ENCODE results near the gene FBXL20.

DNA sequence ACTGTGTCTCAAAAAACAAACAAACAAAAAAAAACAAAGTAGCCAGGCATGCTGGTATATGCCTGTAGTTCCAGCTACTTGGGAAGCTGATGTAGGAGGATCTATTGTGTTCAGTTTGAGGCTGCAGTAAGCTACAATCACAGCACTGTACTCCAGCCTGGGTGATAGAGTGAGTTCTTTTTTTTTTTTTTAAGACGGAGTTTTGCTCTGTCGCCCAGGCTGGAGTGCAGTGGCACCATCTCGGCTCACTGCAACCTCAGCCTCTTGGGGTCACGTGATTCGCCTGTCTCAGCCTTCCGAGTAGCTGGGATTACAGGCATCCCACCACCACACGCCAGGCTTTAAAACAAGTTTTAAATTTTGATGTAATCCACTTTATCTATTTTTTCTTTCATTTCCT lies 95.4 kb downstream of the FBXL20 start:
- TF ChIP-seq, protein P1, sequence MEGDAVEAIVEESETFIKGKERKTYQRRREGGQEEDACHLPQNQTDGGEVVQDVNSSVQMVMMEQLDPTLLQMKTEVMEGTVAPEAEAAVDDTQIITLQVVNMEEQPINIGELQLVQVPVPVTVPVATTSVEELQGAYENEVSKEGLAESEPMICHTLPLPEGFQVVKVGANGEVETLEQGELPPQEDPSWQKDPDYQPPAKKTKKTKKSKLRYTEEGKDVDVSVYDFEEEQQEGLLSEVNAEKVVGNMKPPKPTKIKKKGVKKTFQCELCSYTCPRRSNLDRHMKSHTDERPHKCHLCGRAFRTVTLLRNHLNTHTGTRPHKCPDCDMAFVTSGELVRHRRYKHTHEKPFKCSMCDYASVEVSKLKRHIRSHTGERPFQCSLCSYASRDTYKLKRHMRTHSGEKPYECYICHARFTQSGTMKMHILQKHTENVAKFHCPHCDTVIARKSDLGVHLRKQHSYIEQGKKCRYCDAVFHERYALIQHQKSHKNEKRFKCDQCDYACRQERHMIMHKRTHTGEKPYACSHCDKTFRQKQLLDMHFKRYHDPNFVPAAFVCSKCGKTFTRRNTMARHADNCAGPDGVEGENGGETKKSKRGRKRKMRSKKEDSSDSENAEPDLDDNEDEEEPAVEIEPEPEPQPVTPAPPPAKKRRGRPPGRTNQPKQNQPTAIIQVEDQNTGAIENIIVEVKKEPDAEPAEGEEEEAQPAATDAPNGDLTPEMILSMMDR (IDR thresholded peaks at IDR 0.05; ENCODE audit: low read depth, low read length, missing input control), result no peak
- no peak for TF ChIP-seq YY1 (IDR thresholded peaks at IDR 0.05)
- TF ChIP-seq, protein P2, sequence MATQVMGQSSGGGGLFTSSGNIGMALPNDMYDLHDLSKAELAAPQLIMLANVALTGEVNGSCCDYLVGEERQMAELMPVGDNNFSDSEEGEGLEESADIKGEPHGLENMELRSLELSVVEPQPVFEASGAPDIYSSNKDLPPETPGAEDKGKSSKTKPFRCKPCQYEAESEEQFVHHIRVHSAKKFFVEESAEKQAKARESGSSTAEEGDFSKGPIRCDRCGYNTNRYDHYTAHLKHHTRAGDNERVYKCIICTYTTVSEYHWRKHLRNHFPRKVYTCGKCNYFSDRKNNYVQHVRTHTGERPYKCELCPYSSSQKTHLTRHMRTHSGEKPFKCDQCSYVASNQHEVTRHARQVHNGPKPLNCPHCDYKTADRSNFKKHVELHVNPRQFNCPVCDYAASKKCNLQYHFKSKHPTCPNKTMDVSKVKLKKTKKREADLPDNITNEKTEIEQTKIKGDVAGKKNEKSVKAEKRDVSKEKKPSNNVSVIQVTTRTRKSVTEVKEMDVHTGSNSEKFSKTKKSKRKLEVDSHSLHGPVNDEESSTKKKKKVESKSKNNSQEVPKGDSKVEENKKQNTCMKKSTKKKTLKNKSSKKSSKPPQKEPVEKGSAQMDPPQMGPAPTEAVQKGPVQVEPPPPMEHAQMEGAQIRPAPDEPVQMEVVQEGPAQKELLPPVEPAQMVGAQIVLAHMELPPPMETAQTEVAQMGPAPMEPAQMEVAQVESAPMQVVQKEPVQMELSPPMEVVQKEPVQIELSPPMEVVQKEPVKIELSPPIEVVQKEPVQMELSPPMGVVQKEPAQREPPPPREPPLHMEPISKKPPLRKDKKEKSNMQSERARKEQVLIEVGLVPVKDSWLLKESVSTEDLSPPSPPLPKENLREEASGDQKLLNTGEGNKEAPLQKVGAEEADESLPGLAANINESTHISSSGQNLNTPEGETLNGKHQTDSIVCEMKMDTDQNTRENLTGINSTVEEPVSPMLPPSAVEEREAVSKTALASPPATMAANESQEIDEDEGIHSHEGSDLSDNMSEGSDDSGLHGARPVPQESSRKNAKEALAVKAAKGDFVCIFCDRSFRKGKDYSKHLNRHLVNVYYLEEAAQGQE (IDR thresholded peaks at IDR 0.05), result no peak
- TF ChIP-seq, protein P3, sequence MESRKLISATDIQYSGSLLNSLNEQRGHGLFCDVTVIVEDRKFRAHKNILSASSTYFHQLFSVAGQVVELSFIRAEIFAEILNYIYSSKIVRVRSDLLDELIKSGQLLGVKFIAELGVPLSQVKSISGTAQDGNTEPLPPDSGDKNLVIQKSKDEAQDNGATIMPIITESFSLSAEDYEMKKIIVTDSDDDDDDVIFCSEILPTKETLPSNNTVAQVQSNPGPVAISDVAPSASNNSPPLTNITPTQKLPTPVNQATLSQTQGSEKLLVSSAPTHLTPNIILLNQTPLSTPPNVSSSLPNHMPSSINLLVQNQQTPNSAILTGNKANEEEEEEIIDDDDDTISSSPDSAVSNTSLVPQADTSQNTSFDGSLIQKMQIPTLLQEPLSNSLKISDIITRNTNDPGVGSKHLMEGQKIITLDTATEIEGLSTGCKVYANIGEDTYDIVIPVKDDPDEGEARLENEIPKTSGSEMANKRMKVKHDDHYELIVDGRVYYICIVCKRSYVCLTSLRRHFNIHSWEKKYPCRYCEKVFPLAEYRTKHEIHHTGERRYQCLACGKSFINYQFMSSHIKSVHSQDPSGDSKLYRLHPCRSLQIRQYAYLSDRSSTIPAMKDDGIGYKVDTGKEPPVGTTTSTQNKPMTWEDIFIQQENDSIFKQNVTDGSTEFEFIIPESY (IDR thresholded peaks at IDR 0.05), result no peak
- no peak for TF ChIP-seq JUND (IDR thresholded peaks at IDR 0.05)
- no peak for TF ChIP-seq FOXA1 (IDR thresholded peaks at IDR 0.05)
- no peak for TF ChIP-seq SP1 (IDR thresholded peaks at IDR 0.05)
- TF ChIP-seq, protein P4, sequence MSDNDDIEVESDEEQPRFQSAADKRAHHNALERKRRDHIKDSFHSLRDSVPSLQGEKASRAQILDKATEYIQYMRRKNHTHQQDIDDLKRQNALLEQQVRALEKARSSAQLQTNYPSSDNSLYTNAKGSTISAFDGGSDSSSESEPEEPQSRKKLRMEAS (IDR thresholded peaks at IDR 0.05), result no peak
- TF ChIP-seq TAF1 (conservative IDR thresholded peaks at IDR 0.05), result no peak
- TF ChIP-seq, protein P5, sequence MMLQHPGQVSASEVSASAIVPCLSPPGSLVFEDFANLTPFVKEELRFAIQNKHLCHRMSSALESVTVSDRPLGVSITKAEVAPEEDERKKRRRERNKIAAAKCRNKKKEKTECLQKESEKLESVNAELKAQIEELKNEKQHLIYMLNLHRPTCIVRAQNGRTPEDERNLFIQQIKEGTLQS (IDR thresholded peaks at IDR 0.05), result no peak
- TF ChIP-seq GABPA (IDR thresholded peaks at IDR 0.05 in 1 of 2, conservative IDR thresholded peaks at IDR 0.05 in 1 of 2), result no peak
- TF ChIP-seq EGR1 (IDR thresholded peaks at IDR 0.05; ENCODE audit: low read depth in 2 of 2), result no peak
- TF ChIP-seq FOXA2 (IDR thresholded peaks at IDR 0.05), result no peak
- TF ChIP-seq RAD21 (IDR thresholded peaks at IDR 0.05), result no peak

Data from liver (tissue), 3 donors.